Posterior cingulate gyrus (tissue), 11 donors: ENCODE measurements around the gene CDK5RAP2.

ENCODE experiments used
- DNase-seq, 10 donors: peaks; one replicate each; pipeline versions ENCODE4 v3.0.0 to v3.0.0-alpha.2; 2020 to 2021; ENCODE audit warnings: mixed read lengths in 3 of 10
- intact Hi-C: fragments of 100-400 bp; cut with DNase I; formaldehyde crosslinking; loops from one replicate; pipeline ENCODE4 v1.15.1; 2023

Gene CDK5RAP2

DNA sequence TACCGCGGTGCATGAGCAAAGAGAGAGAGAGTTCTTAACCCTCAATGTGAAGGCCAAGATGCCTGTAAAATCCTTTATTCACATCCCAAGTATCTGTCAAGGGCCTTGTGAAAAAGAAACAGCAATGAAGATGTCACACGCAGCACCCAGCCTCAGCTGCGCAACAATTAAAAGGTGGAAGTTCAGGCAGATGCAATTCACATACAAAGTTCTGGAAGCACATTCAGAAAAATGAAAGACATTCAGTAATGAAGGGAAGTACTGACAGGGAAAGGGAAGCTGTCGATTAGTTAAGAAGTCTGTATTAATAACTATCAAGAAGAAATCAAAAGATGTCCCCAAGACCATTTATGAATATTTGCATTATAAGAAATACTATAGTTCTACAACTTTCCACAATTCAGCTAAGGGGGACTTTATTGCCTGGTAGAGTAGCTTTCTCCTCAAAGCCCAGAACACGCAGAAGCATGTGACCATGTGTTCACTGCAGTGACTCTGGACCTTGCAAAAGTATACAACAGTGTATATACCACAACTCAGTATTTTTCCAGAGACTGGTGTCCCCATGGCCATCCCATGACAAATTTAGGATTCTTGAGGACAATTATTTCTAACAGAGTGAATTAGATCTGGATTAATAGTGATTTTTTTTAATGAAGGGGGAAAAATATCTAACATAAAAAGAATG is 137.5 kb downstream of the CDK5RAP2 start:
- no peak for DNase-seq
- intact Hi-C loops: no loop called here

DNA sequence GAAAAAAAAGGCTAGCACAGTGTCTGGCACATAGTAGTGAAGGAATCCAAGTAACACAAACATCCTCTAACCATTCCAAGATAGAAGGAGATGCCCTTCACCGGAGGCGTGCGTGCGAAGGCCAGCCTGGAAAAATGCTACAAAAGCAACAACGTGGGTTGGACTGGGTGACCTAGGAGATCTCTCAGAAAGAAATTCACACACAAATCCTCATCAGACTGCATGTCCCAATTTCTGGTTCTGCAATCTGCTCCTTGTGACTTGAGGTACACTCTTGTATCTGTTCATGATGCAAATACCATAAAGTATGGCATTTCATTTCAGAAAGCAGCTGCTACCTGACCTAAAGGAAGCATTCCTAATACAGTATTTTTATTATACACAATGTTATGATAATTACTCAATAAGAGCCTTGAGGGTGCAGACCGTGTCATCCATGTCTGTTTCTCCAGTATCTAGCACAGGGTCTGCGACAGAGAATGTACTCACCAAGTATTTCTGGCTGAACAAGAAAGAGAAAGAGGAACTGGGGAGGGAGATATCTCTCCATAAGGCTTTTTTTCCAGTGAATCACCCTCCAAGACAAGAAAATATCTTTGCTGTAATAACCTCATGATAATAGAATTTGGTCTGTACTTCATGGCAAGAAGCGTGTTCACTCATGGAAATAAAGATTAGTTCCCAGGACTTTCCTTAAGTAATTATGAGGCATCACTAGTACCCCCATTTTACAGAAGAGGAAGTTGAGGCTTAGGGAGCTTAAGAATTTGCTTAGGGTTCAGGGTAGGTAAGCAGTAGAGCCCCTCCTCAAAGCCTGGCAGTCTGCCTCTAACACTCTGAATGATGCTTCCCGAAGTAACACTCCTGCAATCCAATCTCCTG is 138.3 kb downstream of the CDK5RAP2 start:
- intact Hi-C loops: no loop called here
- DNase-seq: no peak

DNA sequence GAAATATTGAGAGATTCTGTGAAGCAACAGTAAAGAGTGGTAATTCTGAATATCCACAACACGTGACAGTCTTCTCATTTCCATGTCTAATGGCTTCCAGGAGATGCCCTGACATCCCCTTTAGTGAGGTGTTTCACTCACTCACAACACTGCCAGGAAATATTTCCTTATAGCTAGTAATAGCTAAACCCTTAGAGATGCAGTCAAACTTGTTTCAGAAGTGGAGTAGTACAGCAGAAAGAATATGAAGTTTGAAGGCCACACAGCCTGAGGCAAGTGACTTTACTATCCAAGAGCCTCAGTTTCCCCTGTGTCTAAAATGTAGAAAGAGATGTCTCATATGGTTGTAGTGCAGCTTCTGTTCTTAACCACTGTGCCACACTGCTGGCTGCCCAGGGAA is 139.2 kb downstream of the CDK5RAP2 start:
- intact Hi-C loops: no loop called here
- no peak for DNase-seq

DNA sequence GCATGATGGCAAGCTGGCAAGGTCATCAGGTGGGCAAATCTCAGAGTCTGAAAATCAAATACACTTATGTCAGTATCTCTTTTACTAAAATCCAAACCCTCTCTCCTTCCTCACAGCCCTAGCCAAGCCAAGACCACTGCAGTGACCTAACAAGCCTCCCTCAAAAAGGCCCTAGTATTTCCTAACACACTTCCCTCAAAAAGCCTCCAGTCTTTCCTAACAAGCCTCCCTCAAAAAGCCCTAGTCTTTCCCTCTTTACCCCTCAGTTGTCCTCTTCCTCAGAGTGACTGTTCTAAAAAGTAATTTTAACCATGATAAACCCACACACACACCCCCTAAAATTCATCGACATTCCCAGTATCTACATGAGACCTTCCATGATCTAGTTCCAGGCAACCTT is 140.0 kb downstream of the CDK5RAP2 start:
- intact Hi-C loops: no loop called here
- no peak for DNase-seq

DNA sequence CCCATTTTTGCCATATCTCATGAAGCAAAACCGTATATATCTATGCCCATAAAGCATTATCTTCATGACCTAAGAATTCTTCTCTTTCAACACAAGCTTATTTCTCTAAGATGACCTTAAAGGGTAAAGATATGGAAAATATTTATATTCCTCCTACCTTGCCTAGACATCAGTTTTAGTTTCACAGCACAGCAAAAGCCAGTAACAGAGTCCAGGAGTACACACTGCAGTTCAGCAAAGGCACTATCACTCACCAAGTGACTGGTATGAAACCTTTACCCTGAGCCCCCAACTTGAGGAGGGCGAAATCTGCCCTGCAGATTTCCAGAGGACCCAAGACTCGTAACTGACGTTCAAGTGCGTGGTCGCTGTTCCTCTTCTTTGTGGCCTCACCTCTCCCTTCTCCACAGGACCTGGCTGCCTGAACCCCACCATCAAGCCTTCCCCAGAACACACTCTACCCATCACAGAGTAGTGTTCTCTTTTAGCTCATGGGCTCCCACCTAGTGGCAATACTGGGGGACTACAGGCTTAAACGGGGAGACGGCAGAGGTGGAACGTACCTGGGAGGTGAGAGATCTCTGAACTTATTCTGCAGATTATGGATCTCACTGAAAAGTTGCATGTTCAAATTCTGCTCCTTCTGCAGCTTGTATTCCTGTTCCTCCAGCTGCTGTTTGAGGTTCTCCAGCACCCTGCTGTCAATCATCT is 141.0 kb downstream of the CDK5RAP2 start:
- intact Hi-C loops: no loop called here
- DNase-seq: peak in 1 of 10 donors; percentile 18

DNA sequence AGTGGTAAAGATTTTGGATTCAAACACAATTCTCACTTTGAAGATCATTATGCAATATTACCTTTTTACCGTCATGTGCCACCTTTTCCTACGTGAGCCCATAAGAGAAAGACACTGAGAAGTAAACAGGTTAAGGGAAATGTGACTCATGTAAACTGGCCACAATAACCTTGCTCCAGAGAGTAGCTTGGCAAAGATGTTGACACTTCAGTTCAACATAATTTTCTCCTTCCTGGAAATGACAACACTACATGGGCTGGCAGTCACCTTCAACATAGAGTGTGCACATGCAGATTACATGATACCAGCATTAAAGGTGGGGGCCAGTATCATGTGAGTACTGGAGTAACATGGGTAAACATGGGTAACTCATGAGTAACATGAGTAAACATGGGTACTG is 141.9 kb downstream of the CDK5RAP2 start:
- no peak for DNase-seq
- intact Hi-C loops: no loop called here

DNA sequence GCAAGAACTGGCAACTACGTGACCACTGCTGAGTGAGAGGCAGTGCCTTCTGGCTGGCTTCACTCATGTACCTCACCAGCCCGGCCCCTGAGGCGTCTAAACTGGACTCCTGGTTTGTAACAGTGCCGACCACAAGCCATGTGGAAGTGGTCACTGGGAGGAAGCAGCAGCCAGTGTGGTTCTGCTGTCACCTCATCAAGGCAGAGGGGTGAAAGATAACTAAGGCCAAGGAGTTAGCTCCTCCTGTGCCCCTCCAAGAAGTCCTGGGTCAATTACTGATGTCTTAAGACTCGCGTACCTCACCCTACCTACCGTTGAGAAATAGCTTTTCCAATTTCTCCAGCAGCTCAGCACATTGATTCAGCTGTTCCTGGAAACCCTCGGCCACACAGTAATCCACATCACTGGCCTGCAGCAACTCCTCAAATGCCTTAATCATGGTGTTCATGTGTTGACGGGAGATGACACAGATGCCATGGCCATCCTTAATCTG is 142.9 kb downstream of the CDK5RAP2 start:
- no peak for DNase-seq
- intact Hi-C loops: no loop called here

DNA sequence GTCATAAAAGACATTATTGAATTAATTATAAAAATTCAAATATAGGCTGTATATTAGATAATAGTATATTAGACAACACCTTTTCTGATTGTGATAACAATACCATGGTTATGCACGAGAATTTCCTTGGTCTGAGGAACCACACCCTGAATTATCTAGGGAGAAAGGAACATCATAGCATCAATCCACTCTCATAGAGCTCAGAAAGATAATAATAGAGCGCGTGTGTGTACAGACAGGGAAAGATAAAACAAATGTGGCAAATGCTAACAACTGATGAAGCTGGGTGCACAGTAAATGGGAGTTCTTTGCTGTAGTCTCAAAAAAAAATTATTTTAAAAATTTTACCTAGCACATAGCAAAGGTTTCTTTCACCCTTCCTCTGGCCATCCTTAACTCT is 143.5 kb downstream of the CDK5RAP2 start:
- intact Hi-C loops: no loop called here
- DNase-seq: no peak

DNA sequence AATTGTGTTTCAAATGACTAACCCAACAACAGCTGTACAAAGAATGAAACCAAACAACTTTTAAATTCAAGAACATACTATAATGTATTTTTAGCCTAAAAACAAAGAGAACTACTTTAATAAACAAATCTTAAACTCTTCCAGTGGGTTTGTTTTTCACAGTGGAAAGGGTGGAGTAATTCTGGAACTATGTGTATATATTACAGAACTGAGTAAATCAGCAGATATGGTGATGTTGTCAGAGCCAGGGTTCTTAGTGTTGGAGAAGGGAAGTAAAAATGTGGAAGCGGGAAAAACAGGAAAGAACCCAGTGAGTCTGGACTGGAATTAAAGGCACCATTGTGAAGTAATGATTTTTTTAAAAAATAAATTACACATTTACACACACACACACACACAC is 144.9 kb downstream of the CDK5RAP2 start:
- no peak for DNase-seq
- intact Hi-C loops: no loop called here

DNA sequence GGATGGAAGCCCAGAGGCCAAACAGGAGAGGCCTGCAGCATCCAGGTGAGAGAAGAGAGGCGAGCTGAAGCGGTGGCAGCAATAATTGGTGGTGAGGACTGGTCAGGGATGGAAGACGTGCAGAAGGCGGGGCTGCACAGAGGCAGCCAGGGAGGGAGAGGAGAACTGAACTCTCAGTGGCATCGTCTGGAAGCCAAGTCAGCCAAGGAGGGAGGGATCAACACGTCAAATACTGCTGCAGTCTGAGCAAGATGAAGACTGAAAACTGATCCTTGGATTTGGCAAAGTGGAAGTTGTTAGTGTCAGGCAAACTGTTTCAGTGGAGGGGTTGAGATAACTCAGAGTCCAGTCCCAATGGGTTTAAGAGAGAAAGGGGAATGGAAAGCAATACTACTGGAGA is 145.4 kb downstream of the CDK5RAP2 start:
- intact Hi-C loops: no loop called here
- DNase-seq: no peak

DNA sequence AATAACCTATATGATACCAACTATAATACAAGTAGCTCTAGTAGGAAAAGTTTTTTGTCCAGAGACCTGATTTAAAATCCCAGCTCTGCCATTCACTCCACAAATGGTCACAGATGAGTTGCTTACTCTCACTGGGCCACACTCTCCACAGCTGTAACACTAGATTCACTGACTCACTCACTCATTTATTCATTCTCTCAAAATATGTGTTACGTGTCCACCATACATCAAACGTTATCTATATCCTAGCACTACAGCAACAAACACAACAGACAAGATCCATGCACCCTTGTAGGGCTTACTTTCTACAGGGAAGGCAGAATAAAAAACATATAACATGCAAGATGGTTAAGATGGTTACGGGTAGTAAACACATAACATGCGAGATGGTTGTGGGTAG is 146.3 kb downstream of the CDK5RAP2 start:
- intact Hi-C loops: no loop called here
- DNase-seq: no peak

DNA sequence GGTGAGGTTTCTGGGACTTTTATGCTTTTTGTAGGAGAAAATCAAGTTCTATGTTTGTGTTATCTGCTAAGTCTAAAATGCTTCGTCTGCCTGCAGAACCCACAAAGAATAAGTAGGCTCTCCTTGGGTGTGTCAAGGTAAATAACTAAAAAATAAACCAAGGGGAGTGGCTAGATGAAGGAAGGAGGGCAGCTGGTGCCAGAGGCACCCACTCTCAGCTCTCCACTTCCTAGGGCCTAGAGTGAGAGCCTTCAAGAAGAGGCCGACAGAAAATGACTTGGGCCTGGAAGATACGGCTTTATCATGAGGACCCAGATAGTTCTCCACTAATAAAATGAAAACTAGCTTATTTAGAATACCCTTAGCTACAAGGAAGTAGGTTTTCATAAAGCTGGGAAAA is 147.4 kb downstream of the CDK5RAP2 start:
- no peak for DNase-seq
- intact Hi-C loops: no loop called here

DNA sequence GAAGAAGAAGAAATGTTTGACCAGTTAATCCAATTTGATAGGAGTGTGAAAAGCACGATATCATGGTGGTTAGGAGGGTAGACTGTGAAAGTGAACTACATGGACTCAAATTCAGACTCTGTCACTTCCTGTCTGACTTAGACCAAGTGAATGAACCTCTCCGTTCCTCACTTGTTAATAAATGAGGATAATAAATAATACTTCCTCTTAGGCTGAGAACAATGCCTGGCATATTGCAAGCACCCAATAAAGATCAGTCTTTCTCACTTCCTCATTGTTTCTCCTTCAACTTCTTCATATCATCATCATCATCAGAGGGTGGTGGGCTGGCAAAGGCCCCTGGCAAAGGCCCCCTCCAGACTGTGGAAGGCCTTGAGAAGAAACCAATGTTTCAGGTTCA is 148.7 kb downstream of the CDK5RAP2 start:
- no peak for DNase-seq
- intact Hi-C loops: no loop called here

DNA sequence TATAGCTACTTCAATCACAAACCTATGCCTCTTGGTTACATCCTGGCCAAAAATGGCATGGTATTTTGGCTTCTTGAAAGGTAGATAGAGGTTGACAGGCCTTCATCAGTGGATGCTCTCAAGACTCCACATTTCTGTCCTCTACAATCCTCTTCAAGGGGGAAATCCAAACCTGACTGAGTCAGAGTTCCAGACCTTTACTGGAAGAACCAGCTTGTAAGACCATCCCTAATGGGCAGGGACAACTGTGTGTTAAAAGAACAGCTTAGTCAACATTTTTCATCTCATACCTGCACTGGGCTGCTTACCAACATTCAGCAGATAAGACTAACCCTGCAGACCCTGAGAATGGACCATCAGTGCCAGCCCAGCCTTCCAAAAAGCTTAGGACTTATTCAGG is 155.7 kb downstream of the CDK5RAP2 start:
- intact Hi-C loops: no loop called here
- no peak for DNase-seq

DNA sequence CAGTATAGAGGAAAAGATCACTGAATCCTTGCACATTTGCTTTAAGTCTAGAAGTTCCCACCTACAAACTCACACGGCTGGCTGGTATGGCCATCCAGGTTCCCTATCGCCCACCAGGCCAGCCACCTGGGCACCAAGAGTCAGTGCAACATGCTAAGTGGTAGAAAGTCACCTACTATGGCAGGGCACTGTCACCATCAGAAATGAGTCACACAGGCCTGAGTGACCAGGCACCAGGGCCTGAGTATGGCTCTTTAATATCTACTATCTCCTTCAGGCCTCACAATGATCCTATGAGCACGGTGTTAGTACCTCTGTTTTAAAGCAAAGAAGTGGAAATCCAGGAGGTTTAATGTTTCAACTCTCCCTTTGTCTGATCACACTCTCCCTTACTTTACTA is 156.2 kb downstream of the CDK5RAP2 start:
- no peak for DNase-seq
- intact Hi-C loops: no loop called here

DNA sequence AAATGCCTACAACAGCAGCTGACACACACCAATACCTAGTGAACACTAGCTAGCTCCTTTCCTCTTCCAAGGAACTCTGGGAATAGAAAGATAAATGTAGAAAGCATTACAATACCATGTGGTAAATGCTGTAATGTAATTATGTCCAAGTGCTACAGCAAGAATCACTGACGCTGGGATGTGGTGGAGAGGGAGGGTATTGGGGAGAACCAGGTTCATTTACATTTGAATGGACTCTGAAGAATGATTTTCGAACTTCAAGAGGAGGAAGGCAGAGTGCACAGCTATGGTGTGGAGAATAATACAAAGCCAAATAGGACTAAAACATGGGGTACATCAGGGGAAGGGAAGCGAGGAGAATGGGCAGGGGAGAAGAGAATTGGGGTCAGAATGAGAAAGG is 158.0 kb downstream of the CDK5RAP2 start:
- intact Hi-C loops: no loop called here

DNA sequence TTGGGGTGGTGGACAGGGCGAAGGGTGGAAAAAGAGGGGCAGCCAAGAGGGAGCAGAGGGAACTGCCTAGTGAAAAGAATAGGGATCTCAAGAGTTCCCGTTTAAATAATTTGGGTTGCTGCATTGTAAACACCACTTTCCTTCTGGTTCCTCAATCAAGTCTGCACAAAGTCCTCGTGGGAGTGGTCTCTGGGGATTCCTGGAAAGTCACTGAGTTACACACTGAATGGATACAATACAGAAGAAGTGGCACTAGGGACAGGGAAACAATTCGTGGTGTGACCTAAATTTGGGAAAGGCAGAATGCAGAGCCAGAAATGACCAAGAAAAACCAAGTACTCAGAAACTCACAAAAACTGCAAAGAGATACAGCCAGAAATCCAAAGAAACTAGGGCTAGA is 161.7 kb downstream of the CDK5RAP2 start:
- intact Hi-C loops: no loop called here
- no peak for DNase-seq

More for the DNA sequence above, 158.0 kb downstream of the CDK5RAP2 start:
- no peak for DNase-seq

DNA sequence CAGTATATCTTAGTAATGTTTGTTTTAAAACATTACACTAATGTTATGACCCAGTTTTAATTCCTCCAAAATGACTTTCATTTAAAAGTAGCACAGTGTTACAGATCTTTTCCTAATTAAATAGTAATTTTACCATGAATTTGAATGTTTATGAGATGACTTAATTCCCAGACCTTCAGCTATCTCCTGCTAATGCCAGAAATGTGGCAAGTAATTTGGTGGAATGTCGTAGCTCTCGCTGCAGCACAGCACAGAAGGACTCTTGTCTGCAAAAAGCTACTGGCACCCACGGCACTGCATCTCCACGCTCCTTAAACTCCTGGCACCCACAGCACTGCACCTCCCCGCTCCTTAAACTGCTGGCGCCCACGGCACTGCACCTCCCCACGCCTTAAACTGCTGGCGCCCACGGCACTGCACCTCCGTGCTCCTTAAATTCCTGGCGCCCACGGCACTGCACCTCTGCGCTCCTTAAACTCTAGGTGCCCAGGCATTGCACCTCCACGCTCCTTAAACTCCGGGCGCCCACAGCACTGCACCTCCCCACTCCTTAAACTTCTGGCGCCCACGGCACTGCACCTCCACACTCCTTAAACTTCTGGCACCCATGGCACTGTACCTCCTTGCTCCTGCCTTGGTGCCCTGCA is 163.1 kb downstream of the CDK5RAP2 start:
- intact Hi-C loops: no loop called here

DNA sequence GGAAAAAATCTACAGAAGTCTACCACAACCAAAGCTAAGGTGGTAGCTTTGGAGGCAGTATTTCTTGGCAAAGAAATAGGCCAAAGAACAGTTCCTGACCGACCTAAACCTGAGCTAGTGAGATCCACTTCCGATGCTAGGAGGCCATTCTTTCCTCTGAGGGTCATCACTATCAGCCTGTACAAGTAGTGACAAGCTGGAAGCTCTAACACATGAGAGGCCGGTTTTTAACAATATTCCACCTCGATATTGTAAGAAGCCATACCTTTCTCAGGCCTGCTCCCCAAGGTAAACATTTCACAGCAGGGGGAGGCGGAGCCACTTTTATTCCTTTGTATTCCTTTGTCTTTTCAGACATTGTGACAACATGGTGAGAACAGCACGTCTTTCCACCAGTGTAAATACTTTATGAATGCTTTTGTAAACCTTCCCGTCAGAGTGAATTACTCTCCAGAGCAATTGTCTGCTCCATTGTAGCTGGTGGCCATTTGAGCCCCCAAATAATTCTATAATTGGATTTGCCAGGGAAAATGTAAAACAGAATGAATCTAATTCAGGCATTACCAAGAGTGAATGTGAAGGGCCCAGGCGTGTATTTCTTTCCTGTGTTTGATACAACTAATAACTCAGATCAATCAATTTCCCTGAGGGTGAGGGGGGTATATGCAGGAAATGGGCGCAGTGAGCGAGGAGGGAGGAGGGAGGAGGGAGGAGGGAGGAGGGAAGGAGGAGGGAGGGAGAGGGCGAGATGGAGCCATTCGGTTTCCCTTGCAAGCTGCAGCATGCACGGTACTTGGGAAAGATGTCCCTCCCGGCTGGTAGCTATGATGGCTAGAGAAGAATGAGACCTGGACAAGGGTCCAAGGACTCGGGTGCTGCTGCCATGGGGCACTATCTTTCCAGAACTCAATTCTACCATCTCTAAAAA is 166.6 kb downstream of the CDK5RAP2 start:
- intact Hi-C loops: no loop called here
- DNase-seq: no peak

More for the DNA sequence above, 163.1 kb downstream of the CDK5RAP2 start:
- no peak for DNase-seq
